ENCODE measurements around the gene EIF1AX. TPM values are rescaled to one million over a fixed set of nuclear protein-coding genes. Genes with fewer than 3 reads are reported as not detected.

The EIF1AX gene
- total and polyA plus RNA-seq, 2 donors (not counting 1 experiment from before 2014, with no cell fraction given), result 30.1 to 85.1 TPM

GRCh38 chrX:20101934-20102581 lies 39.6 kb downstream of the EIF1AX start:
- DNase-seq (ENCODE audit: low read depth in 2 of 2), result no peak
- peaks cover 4% of the 10 kb centered on the region for H3K27me3 ChIP-seq (ENCODE audit: control insufficient read depth, insufficient read depth, low read length)
- TF ChIP-seq CTCF (conservative IDR thresholded peaks at IDR 0.05 in 1 of 2, IDR thresholded peaks at IDR 0.05 in 1 of 2; ENCODE audit: low read depth in 1 of 2, low read length in 2 of 2) (no peak), EZH2 (IDR thresholded peaks at IDR 0.05; ENCODE audit: low read length, missing control alignments) (no peak)
- no peaks in the 10 kb centered on the region for H3K36me3 ChIP-seq (ENCODE audit: control insufficient read depth, insufficient read depth, low read length)
- no peak overlapping the region for H3K27ac ChIP-seq (ENCODE audit: insufficient read depth, low read length)
- no peaks in the 10 kb centered on the region for H3K79me2 ChIP-seq (ENCODE audit: control insufficient read depth, insufficient read depth, low read length)
- no peaks in the 10 kb centered on the region for H4K20me1 ChIP-seq (ENCODE audit: control insufficient read depth, extremely low read depth, insufficient read depth, low read length)
- no peaks in the 10 kb centered on the region for H3K9me3 ChIP-seq (ENCODE audit: control insufficient read depth, insufficient read depth, low read depth, low read length)
- no peak overlapping the region for H2AFZ ChIP-seq (ENCODE audit: low read length)
- no peak overlapping the region for H3K4me2 ChIP-seq (ENCODE audit: extremely low read depth, insufficient read depth, low read length)
- no peak overlapping the region for H3K4me3 ChIP-seq (replicated peaks in 1 of 4; ENCODE audit: control extremely low read depth in 1 of 4, insufficient read depth in 1 of 4, low read depth in 3 of 4, low read length in 4 of 4)
- H3K9ac ChIP-seq (ENCODE audit: insufficient read depth, low read length), result no peak overlapping the region
- H3K4me1 ChIP-seq (ENCODE audit: control insufficient read depth, extremely low read depth, insufficient read depth, low read length), result no peaks in the 10 kb centered on the region

DNA sequence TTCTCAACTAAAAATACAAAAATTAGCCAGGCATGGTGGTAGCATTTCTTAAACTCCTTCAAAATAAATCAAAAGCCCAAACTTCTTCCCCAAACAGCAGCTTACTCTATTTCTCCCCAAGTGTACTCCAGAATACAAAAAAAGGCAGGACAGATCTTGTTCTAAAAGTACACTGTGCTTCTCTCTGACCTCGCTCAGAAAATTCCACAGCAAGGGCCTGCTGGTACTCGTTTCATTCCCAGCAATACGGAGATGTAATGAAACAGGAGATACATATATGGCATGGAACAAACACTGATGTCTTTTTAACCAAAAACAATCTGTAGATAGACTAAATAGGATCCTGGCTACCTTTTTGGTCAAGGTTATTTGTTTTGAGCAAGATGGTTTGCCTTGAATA lies 50.1 kb downstream of the EIF1AX start:
- DNase-seq (ENCODE audit: low read depth in 2 of 2), result no peak
- Histone ChIP-seq H3K36me3 (ENCODE audit: control insufficient read depth, insufficient read depth, low read length) (no peaks in the 10 kb centered on the region), H3K9ac (ENCODE audit: insufficient read depth, low read length) (no peak overlapping the region)

GRCh38 chrX:20089845-20090244 lies 51.8 kb downstream of the EIF1AX start:
- Histone ChIP-seq H3K9me3 (ENCODE audit: control insufficient read depth, insufficient read depth, low read depth, low read length) (no peaks in the 10 kb centered on the region), H3K27ac (ENCODE audit: insufficient read depth, low read length) (no peak overlapping the region), H3K27me3 (ENCODE audit: control insufficient read depth, insufficient read depth, low read length) (no peaks in the 10 kb centered on the region), H3K36me3 (ENCODE audit: control insufficient read depth, insufficient read depth, low read length) (no peaks in the 10 kb centered on the region), H3K79me2 (ENCODE audit: control insufficient read depth, insufficient read depth, low read length) (no peaks in the 10 kb centered on the region), H3K9ac (ENCODE audit: insufficient read depth, low read length) (no peak overlapping the region), H2AFZ (ENCODE audit: low read length) (no peak overlapping the region), H4K20me1 (ENCODE audit: control insufficient read depth, extremely low read depth, insufficient read depth, low read length) (no peaks in the 10 kb centered on the region), H3K4me2 (ENCODE audit: extremely low read depth, insufficient read depth, low read length) (no peak overlapping the region), H3K4me3 (replicated peaks in 1 of 4; ENCODE audit: control extremely low read depth in 1 of 4, insufficient read depth in 1 of 4, low read depth in 3 of 4, low read length in 4 of 4) (no peak overlapping the region), H3K4me1 (ENCODE audit: control insufficient read depth, extremely low read depth, insufficient read depth, low read length) (no peaks in the 10 kb centered on the region)
- TF ChIP-seq CTCF (conservative IDR thresholded peaks at IDR 0.05 in 1 of 2, IDR thresholded peaks at IDR 0.05 in 1 of 2; ENCODE audit: low read depth in 1 of 2, low read length in 2 of 2) (no peak), EZH2 (IDR thresholded peaks at IDR 0.05; ENCODE audit: low read length, missing control alignments) (no peak)
- no peak for DNase-seq (ENCODE audit: low read depth in 2 of 2)

More for the DNA sequence above, 50.1 kb downstream of the EIF1AX start:
- no peak overlapping the region for H3K4me3 ChIP-seq (replicated peaks in 1 of 4; ENCODE audit: control extremely low read depth in 1 of 4, insufficient read depth in 1 of 4, low read depth in 3 of 4, low read length in 4 of 4)
- H3K9me3 ChIP-seq (ENCODE audit: control insufficient read depth, insufficient read depth, low read depth, low read length), result no peaks in the 10 kb centered on the region
- no peak overlapping the region for H3K4me2 ChIP-seq (ENCODE audit: extremely low read depth, insufficient read depth, low read length)
- no peak overlapping the region for H3K27ac ChIP-seq (ENCODE audit: insufficient read depth, low read length)
- H2AFZ ChIP-seq (ENCODE audit: low read length), result no peak overlapping the region
- H3K27me3 ChIP-seq (ENCODE audit: control insufficient read depth, insufficient read depth, low read length), result no peaks in the 10 kb centered on the region
- no peaks in the 10 kb centered on the region for H3K4me1 ChIP-seq (ENCODE audit: control insufficient read depth, extremely low read depth, insufficient read depth, low read length)
- no peaks in the 10 kb centered on the region for H3K79me2 ChIP-seq (ENCODE audit: control insufficient read depth, insufficient read depth, low read length)
- H4K20me1 ChIP-seq (ENCODE audit: control insufficient read depth, extremely low read depth, insufficient read depth, low read length), result no peaks in the 10 kb centered on the region
- TF ChIP-seq CTCF (conservative IDR thresholded peaks at IDR 0.05 in 1 of 2, IDR thresholded peaks at IDR 0.05 in 1 of 2; ENCODE audit: low read depth in 1 of 2, low read length in 2 of 2), result no peak
- no peak for TF ChIP-seq EZH2 (IDR thresholded peaks at IDR 0.05; ENCODE audit: low read length, missing control alignments)
